ENCODE data around the gene PEX11B.

Gene PEX11B

DNA sequence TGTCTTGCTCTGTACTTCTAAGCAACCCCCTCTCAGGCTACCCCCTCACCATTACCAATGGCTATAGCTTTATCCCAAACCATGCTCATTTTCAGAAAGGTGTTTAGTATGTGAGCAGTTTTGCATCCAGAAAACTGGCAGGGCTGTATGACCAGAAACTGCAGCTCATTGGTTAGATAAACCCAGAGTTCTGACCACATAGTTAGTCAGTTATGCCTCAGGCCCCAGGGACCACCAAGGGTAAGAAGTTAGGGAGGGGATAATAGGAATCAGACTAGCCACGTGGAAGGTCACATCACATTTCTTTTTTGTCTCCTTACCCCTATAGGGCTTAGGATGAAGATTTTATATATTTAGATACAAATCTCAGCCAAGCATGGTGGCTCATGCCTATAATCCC lies 9.9 kb downstream of the PEX11B start:
- Histone ChIP-seq H2AK5ac (ENCODE audit: low read depth, low read length) (no peak overlapping the region), H3K9me3 (replicated peaks in 1 of 2; ENCODE audit: control insufficient read depth in 2 of 2, insufficient read depth in 1 of 2, low read depth in 1 of 2, low read length in 2 of 2) (peaks cover 0 to 2% of the 10 kb centered on the region in 2 donors), H2BK15ac (ENCODE audit: low read length) (no peak overlapping the region), H2BK120ac (ENCODE audit: low read depth, low read length) (no peak overlapping the region), H3K27ac (replicated peaks; ENCODE audit: low read length) (no peak overlapping the region), H3K9ac (ENCODE audit: low read depth, low read length, poor library complexity) (no peak overlapping the region), H3K23ac (ENCODE audit: low read depth, low read length, poor library complexity) (no peak overlapping the region), H3K4me2 (ENCODE audit: insufficient read depth, low read length, poor library complexity, severe bottlenecking) (no peak overlapping the region), H3K18ac (ENCODE audit: low read length) (no peak overlapping the region), H3K27me3 (ENCODE audit: control insufficient read depth in 3 of 3, insufficient read depth in 3 of 3, low read depth in 1 of 3, low read length in 3 of 3) (no peaks in the 10 kb centered on the region), H3K36me3 (replicated peaks in 1 of 2; ENCODE audit: control insufficient read depth in 2 of 2, insufficient read depth in 2 of 2, low read length in 2 of 2) (peaks cover 3 to 26% of the 10 kb centered on the region in 2 donors), H4K91ac (ENCODE audit: low read depth, low read length, poor library complexity) (no peak overlapping the region), H3K4ac (ENCODE audit: low read length) (no peak overlapping the region), H2AFZ (ENCODE audit: low read length) (no peak overlapping the region), H3K4me1 (ENCODE audit: control insufficient read depth in 2 of 2, insufficient read depth in 1 of 2, low read depth in 1 of 2, low read length in 2 of 2) (peaks cover 0 to 5% of the 10 kb centered on the region in 2 donors), H3K4me3 (ENCODE audit: low read length in 2 of 2) (no peak overlapping the region), H3K14ac (ENCODE audit: low read length) (no peak overlapping the region), H3K79me1 (ENCODE audit: low read depth, low read length) (no peaks in the 10 kb centered on the region), H2BK12ac (ENCODE audit: low read length) (no peak overlapping the region), H2BK5ac (ENCODE audit: low read length) (no peak overlapping the region), H4K8ac (ENCODE audit: low read depth, low read length) (no peak overlapping the region)
- no CpG with 5 or more reads among the region's 1 CpG for WGBS, 2 donors (ENCODE audit: extremely low coverage in 2 of 2, insufficient read length in 2 of 2, insufficient replicate concordance in 1 of 2)
- no peak for DNase-seq (ENCODE audit: low spot score)

DNA sequence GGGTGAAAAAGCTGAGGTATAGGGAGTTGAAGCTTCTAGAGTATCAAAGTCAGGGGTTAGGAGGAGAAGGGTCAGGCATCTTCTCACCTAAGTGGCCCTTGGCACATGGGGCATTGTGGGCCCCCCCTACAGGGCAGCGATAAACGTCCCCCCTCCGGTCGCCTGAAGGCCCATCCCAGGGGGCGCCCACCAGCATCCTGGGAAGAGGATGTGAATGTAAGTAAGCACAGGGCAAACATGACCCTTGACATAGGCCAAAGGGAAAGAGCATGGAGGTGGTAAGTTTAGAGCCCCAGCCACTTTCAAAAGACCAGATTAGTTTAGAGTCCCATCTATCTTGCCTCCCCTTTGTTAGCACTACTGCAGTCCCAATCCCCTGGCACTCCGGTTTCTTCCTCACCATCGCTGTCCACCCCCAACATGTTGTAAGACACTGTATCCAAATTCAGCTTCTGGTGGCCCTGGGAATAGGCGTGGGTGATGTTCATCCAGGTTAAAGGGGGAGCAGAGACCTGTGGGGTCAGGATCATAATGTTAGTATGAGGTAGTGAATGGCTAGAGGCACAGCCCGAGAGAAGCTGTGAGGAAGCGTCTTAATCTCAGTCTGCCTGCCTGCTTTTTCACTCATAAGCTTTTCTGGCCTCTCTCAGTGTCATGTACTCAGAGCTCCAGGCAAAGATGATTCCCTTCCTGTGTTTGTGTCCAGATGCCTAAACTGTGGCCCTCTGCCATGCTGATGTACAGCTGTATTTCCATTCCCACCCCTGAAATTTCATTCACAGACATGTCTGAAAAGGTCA lies 11.4 kb downstream of the PEX11B start:
- Histone ChIP-seq H3K4me1 (ENCODE audit: control insufficient read depth in 2 of 2, insufficient read depth in 1 of 2, low read depth in 1 of 2, low read length in 2 of 2) (peaks cover 0 to 5% of the 10 kb centered on the region in 2 donors), H3K14ac (ENCODE audit: low read length) (no peak overlapping the region), H2BK120ac (ENCODE audit: low read depth, low read length) (no peak overlapping the region), H2BK12ac (ENCODE audit: low read length) (no peak overlapping the region), H3K18ac (ENCODE audit: low read length) (peak overlapping the region; percentile 18), H4K8ac (ENCODE audit: low read depth, low read length) (no peak overlapping the region), H3K27me3 (ENCODE audit: control insufficient read depth in 3 of 3, insufficient read depth in 3 of 3, low read depth in 1 of 3, low read length in 3 of 3) (peaks cover 0 to 5% (median 0%) of the 10 kb centered on the region in 3 experiments), H2BK5ac (ENCODE audit: low read length) (peak overlapping the region; percentile 17), H3K23ac (ENCODE audit: low read depth, low read length, poor library complexity) (peak overlapping the region; percentile 58), H3K9me3 (replicated peaks in 1 of 2; ENCODE audit: control insufficient read depth in 2 of 2, insufficient read depth in 1 of 2, low read depth in 1 of 2, low read length in 2 of 2) (peaks cover 0 to 2% of the 10 kb centered on the region in 2 donors), H3K36me3 (replicated peaks in 1 of 2; ENCODE audit: control insufficient read depth in 2 of 2, insufficient read depth in 2 of 2, low read length in 2 of 2) (peaks cover 3 to 15% of the 10 kb centered on the region in 2 donors), H3K79me1 (ENCODE audit: low read depth, low read length) (no peaks in the 10 kb centered on the region), H2AK5ac (ENCODE audit: low read depth, low read length) (no peak overlapping the region), H3K27ac (replicated peaks; ENCODE audit: low read length) (no peak overlapping the region), H3K4me2 (ENCODE audit: insufficient read depth, low read length, poor library complexity, severe bottlenecking) (no peak overlapping the region), H2AFZ (ENCODE audit: low read length) (no peak overlapping the region), H3K4me3 (ENCODE audit: low read length in 2 of 2) (no peak overlapping the region), H3K4ac (ENCODE audit: low read length) (no peak overlapping the region), H3K9ac (ENCODE audit: low read depth, low read length, poor library complexity) (no peak overlapping the region), H2BK15ac (ENCODE audit: low read length) (no peak overlapping the region), H4K91ac (ENCODE audit: low read depth, low read length, poor library complexity) (no peak overlapping the region)
- no CpG with 5 or more reads among the region's 10 CpGs for WGBS, 2 donors (ENCODE audit: extremely low coverage in 2 of 2, insufficient read length in 2 of 2, insufficient replicate concordance in 1 of 2)
- no peak for DNase-seq (ENCODE audit: low spot score)

- Histone ChIP-seq H3K4me2 (ENCODE audit: insufficient read depth, low read length, poor library complexity, severe bottlenecking) (no peak overlapping the region), H3K36me3 (replicated peaks in 1 of 2; ENCODE audit: control insufficient read depth in 2 of 2, insufficient read depth in 2 of 2, low read length in 2 of 2) (no peaks in the 10 kb centered on the region), H3K79me1 (ENCODE audit: low read depth, low read length) (no peaks in the 10 kb centered on the region), H3K4ac (ENCODE audit: low read length) (no peak overlapping the region), H2BK5ac (ENCODE audit: low read length) (no peak overlapping the region), H3K9ac (ENCODE audit: low read depth, low read length, poor library complexity) (no peak overlapping the region), H3K27me3 (ENCODE audit: control insufficient read depth in 3 of 3, insufficient read depth in 3 of 3, low read depth in 1 of 3, low read length in 3 of 3) (peaks cover 0 to 15% (median 0%) of the 10 kb centered on the region in 3 experiments), H3K27ac (replicated peaks; ENCODE audit: low read length) (no peak overlapping the region), H3K14ac (ENCODE audit: low read length) (no peak overlapping the region), H3K9me3 (replicated peaks in 1 of 2; ENCODE audit: control insufficient read depth in 2 of 2, insufficient read depth in 1 of 2, low read depth in 1 of 2, low read length in 2 of 2) (peaks cover 0 to 2% of the 10 kb centered on the region in 2 donors), H2AFZ (ENCODE audit: low read length) (no peak overlapping the region), H2BK120ac (ENCODE audit: low read depth, low read length) (no peak overlapping the region), H2AK5ac (ENCODE audit: low read depth, low read length) (no peak overlapping the region), H3K4me1 (ENCODE audit: control insufficient read depth in 2 of 2, insufficient read depth in 1 of 2, low read depth in 1 of 2, low read length in 2 of 2) (peaks cover 7% of the 10 kb centered on the region in 2 donors), H4K8ac (ENCODE audit: low read depth, low read length) (no peak overlapping the region), H3K23ac (ENCODE audit: low read depth, low read length, poor library complexity) (no peak overlapping the region), H3K18ac (ENCODE audit: low read length) (no peak overlapping the region), H3K4me3 (ENCODE audit: low read length in 2 of 2) (no peak overlapping the region), H2BK15ac (ENCODE audit: low read length) (no peak overlapping the region), H4K91ac (ENCODE audit: low read depth, low read length, poor library complexity) (no peak overlapping the region), H2BK12ac (ENCODE audit: low read length) (no peak overlapping the region)
- no CpG with 5 or more reads among the region's 12 CpGs for WGBS, 2 donors (ENCODE audit: extremely low coverage in 2 of 2, insufficient read length in 2 of 2, insufficient replicate concordance in 1 of 2)
- DNase-seq (ENCODE audit: low spot score) = no peak
Observed at GRCh38 chr1:145901312-145902021, 17.1 kb downstream of the PEX11B start.

DNA sequence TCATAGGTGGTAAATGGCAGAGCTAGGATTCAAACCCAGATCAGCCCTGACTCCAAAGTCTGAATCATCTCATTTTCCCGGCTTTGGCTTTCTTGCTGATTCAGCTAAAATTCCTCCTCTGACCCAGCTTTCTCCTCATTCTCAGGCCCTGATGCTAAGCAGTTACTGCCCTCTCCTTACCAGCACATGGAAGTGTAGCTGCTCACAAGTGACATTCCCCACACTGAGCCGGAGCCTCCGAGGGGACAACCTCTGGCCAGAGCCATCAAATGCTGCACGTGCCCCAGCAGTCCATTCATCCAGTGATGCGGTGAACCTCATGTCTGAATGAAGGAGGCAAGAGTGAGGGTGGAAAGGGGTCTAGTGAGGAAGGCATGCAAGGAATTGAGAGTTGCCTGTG lies 19.8 kb downstream of the PEX11B start:
- no peak overlapping the region for H2AK5ac ChIP-seq (ENCODE audit: low read depth, low read length)
- no CpG with 5 or more reads among the region's 5 CpGs for WGBS, 2 donors (ENCODE audit: extremely low coverage in 2 of 2, insufficient read length in 2 of 2, insufficient replicate concordance in 1 of 2)
- no peak overlapping the region for H4K91ac ChIP-seq (ENCODE audit: low read depth, low read length, poor library complexity)

More for the DNA sequence above, 19.8 kb downstream of the PEX11B start:
- Histone ChIP-seq H3K9ac (ENCODE audit: low read depth, low read length, poor library complexity) (no peak overlapping the region), H3K36me3 (replicated peaks in 1 of 2; ENCODE audit: control insufficient read depth in 2 of 2, insufficient read depth in 2 of 2, low read length in 2 of 2) (no peaks in the 10 kb centered on the region), H3K18ac (ENCODE audit: low read length) (peak overlapping the region; percentile 24), H3K4me2 (ENCODE audit: insufficient read depth, low read length, poor library complexity, severe bottlenecking) (no peak overlapping the region), H3K27ac (replicated peaks; ENCODE audit: low read length) (no peak overlapping the region), H3K23ac (ENCODE audit: low read depth, low read length, poor library complexity) (no peak overlapping the region), H2BK15ac (ENCODE audit: low read length) (no peak overlapping the region), H2BK5ac (ENCODE audit: low read length) (no peak overlapping the region), H3K9me3 (replicated peaks in 1 of 2; ENCODE audit: control insufficient read depth in 2 of 2, insufficient read depth in 1 of 2, low read depth in 1 of 2, low read length in 2 of 2) (no peaks in the 10 kb centered on the region), H3K14ac (ENCODE audit: low read length) (no peak overlapping the region), H2BK12ac (ENCODE audit: low read length) (no peak overlapping the region), H2AFZ (ENCODE audit: low read length) (no peak overlapping the region), H3K79me1 (ENCODE audit: low read depth, low read length) (no peaks in the 10 kb centered on the region), H3K4me1 (ENCODE audit: control insufficient read depth in 2 of 2, insufficient read depth in 1 of 2, low read depth in 1 of 2, low read length in 2 of 2) (peaks cover 7% of the 10 kb centered on the region in 2 donors), H2BK120ac (ENCODE audit: low read depth, low read length) (no peak overlapping the region), H4K8ac (ENCODE audit: low read depth, low read length) (no peak overlapping the region), H3K4me3 (ENCODE audit: low read length in 2 of 2) (no peak overlapping the region), H3K27me3 (ENCODE audit: control insufficient read depth in 3 of 3, insufficient read depth in 3 of 3, low read depth in 1 of 3, low read length in 3 of 3) (peaks cover 0 to 26% (median 0%) of the 10 kb centered on the region in 3 experiments), H3K4ac (ENCODE audit: low read length) (no peak overlapping the region)
- DNase-seq (ENCODE audit: low spot score) = no peak

Measured in neuronal stem cell (in vitro differentiated cells).